Activated CD8-positive, alpha-beta memory T cell treated with anti-CD3 and anti-CD28 coated beads for 24 hours (primary cell): ENCODE results near the gene RAPGEF1.
"Not testable (repeated sequence)": the region's sequence is repeated elsewhere in the genome, so short reads cannot be mapped to it uniquely, and the experiment has no call there.

ENCODE experiments used
- DNase-seq: peaks from one replicate; pipeline ENCODE4 v3.0.0-alpha.2; 2020

Gene RAPGEF1

GRCh38 chr9:131668439-131669268 is 71.2 kb downstream of the RAPGEF1 start:
- peak; percentile 88 for DNase-seq

- DNase-seq = no peak
Measured at GRCh38 chr9:131668057-131668438, 71.8 kb downstream of the RAPGEF1 start.

DNA sequence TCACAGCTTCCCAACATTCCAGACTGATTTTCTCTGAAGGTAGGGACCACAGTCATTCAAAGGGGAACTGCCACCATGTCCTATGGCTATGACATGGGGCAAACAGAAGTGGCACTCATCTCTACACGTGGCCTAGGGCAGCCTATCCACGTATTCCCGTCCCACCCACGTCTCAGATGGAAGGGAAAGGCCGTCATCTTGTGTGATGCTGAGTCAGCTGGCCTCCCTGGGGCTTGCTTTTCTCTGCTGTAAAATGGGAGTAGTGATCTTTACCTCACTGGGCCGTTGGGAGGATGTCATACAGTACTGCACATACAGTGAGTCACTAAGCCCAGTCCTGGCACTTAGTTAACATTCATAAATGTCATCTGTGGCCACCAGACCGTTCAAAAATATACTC is 72.3 kb downstream of the RAPGEF1 start:
- DNase-seq = peak; percentile 74

- no peak for DNase-seq
Measured at GRCh38 chr9:131666774-131667173, 73.1 kb downstream of the RAPGEF1 start.

- no peak for DNase-seq
Measured at GRCh38 chr9:131666029-131666428, 73.8 kb downstream of the RAPGEF1 start.

DNA sequence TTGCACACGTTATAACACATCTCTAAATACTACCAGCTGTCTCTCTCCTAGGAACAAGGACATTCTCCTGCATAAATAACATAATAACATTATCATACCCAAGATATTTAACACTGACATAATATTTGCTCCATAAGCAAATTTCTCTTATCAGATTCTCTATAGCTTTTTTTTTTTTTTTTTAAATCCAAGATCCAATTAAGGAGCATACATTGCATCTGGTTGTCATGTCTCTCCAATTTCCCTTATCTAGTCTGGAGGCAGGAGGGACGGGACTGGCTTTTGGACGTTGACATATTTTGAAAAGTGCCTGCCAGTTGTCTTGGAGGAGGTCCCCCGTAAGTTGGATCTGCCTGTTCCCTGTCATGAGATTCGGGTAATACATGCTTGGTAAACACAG is 76.6 kb downstream of the RAPGEF1 start:
- no peak for DNase-seq

DNA sequence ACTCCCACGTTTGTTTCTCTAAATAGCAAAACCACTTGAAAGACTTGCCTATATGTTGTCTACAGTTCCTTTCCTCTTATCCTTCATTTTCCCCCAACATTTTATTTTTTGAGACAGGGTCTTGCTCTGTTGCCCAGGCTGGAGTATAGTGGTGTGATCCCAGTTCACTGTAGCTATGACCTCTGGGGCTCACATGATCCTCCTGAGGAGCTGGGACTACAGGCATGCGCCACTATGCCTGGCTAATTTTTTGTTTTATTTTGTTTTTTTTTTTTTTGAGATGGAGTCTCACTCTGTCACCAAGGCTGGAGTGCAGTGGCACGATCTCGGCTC is 77.6 kb downstream of the RAPGEF1 start:
- DNase-seq = not testable (repeated sequence)

DNA sequence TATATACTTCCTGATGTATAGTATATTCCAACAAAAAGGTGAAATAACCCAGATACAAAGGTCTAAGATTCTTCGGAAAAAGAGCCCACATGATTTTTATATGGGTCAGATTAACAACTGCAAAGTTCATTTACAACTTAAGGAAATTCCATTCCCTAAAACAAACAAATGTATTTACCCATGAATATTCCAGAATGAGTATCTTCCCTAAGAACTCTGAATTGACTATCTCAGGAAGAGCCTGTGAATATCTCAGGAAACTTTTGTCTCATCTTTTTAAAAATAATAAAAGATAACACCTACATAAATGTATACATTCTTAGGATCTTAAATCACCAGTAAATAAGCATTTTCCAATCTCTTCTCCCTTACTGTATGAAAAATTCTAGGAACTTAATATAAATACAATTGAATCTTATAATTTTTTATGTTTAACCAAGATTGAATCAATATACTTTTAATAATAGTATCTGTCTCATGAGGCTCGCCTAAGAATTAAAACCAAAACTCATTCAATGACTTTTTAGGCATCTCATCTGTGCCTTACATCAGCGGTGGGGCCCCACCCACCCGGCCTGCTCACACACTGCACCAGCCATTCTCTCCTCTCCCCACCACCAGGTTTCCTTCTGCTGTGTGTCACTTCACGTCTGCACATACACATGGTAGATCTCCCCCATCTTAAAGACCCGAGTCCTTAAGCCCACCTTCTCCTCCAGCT is 78.1 kb downstream of the RAPGEF1 start:
- peak; percentile 80 for DNase-seq

GRCh38 chr9:131660466-131661405 is 79.1 kb downstream of the RAPGEF1 start:
- DNase-seq = no peak

DNA sequence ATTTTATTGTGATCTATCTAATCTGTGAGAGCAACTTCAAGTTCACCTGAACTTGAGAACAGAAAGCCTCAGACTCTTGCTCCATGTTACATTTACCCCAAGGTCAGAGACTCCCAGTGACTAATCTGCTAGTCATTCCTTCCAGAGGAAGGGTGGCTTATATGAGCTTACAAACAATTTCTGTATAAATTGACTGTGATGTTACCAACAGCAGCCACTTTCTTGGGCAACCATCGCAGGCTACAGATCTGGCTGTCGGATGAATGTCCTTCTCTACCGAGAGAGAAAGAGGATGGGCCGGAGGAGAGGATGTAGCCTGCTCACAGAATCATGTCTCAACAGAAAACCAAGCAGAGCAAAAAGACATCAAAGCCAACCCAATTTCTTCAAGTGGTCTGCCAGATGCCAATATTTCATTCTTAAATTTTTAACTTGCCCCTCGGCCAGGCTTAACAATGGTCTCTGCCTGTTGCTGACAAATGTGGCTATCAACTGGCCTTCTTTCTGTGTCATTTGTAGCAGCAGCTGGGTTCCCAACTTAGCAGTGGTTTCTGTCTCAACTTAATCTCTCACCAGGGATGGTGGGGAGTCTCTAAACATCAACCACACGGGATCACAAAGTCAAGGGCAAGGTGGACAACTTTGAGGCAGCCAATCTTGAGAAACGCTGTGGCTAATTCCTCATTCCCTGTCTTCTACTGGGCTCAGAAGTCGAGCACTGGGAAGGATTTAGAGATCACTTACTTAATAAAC is 81.3 kb downstream of the RAPGEF1 start:
- DNase-seq = no peak

- DNase-seq = no peak
Measured at GRCh38 chr9:131657940-131658339, 81.9 kb downstream of the RAPGEF1 start.

GRCh38 chr9:131657456-131657855 is 82.4 kb downstream of the RAPGEF1 start:
- DNase-seq = no peak

DNA sequence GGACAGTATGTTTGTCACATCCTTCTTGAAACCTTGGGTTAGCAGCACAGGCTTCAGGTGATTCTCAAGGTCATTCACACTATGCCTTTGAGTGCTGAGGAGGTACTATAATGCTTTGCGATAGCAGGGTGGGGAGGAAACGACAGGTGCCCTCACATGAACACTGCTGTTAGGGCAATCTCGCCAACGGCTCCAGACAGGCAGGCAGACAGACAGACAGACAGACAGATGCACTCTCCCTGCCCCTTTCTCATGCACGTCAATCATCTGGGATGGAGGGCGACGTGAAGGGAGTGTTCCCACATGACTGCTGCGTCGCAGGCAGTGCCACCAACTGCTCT is 82.9 kb downstream of the RAPGEF1 start:
- DNase-seq = no peak

DNA sequence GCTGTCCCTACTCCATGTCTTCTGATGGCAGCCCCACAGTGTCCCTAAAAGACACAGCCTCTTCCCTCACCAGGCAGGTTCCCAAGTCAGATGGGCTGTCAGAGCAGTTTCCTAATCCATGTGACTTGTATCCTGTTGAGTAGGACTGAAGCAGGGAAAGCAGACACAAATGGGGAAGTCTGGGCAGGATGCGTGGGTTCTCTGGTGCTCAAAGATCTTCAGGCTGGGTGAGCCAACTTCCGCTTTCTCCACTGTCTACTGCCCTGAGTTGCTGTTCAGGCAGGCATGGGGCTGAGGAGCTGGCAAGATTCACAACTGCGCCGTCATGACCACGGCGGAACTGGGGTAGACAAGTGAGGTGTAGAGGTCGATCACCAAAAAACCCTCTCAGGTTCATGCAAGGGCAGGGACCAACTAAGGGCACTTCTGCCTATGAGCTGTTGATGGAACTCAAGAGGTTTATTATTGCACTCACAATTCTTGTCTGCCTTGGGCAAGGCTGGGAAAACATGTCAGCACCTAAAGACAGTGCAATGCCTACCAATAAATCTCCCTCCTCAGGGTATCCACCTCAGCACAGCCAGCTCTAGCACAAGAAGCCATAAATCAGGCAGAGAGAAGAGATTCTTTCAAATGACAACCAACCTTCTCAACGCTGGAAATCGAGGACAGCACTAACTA is 83.4 kb downstream of the RAPGEF1 start:
- DNase-seq = peak; percentile 81

DNA sequence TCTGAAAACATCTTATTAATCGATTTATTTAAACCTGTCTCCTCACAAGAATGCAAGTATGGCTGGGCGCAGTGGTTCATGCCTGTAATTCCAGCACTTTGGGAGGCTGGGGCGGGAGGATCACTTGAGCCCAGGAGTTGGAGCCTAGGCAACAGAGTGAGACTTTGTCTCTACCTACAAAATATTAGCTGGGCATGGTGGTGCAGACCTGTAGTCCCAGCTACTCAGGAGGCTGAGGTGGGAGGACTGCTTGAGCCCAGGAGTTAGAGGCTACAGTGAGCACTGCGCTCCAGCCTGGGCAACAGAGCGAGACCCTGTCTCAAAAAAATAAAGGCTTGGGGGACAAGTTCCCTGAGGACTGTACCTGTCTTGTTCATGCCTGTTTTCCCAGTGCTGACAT is 85.5 kb downstream of the RAPGEF1 start:
- not testable (repeated sequence) for DNase-seq

GRCh38 chr9:131651599-131651998 is 88.3 kb downstream of the RAPGEF1 start:
- DNase-seq = no peak

DNA sequence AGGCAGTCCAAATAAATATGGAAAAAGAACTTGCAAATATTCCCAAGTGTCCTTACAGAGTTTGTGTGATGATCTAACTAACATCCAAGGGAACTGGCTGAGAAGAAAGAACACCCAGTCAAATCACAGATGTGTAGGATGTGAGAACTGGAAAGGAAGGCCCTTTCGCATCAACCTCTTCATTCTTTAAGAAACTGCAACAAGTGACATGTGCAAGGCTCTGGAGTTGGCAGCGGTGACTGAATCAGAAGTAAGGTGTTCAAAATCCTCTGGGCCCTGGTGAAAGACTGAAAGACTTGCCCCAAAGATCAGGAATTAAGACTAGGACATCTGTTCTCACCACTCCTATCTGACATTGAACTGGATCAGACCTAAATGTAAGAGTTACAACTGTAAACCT is 88.7 kb downstream of the RAPGEF1 start:
- no peak for DNase-seq

DNA sequence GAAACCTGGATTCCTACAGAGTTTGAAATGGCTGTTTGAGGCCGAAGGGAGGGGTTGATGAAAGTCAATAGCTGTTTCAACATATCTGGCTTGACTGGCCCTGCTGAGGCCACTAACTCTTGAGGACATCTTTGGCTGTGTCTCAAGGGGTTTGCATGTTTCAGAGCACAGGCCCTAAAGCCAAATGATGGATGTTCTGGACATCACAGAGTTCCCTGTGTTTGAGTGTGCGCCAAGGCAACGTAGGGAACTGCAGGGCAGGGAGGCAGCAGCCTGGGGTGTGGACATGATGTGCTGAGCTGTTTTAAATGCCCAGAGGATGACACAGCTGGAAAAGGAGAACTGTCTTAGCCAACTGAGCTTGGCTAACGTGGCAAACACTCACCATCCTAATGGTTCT is 89.6 kb downstream of the RAPGEF1 start:
- DNase-seq = no peak

DNA sequence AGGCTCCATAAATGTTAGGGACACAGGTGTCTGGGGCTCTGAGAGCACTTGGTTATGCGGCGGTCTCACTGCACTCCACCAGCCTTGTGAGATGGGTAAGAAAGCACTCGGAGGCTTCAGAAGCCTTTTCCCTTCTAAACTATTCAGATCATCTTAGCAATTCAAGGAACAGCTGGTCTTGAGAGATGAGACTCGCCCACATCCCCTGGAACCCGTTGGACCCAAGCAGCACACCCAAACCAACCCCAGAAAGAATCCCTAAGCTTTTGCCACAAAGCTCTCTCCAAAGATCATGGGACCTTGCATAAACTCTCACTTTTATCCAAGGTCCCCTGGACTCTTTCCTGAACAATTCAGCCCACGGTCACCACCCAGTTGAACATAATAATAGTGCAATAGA is 90.2 kb downstream of the RAPGEF1 start:
- DNase-seq = no peak

GRCh38 chr9:131645078-131645776 is 94.6 kb downstream of the RAPGEF1 start:
- no peak for DNase-seq

DNA sequence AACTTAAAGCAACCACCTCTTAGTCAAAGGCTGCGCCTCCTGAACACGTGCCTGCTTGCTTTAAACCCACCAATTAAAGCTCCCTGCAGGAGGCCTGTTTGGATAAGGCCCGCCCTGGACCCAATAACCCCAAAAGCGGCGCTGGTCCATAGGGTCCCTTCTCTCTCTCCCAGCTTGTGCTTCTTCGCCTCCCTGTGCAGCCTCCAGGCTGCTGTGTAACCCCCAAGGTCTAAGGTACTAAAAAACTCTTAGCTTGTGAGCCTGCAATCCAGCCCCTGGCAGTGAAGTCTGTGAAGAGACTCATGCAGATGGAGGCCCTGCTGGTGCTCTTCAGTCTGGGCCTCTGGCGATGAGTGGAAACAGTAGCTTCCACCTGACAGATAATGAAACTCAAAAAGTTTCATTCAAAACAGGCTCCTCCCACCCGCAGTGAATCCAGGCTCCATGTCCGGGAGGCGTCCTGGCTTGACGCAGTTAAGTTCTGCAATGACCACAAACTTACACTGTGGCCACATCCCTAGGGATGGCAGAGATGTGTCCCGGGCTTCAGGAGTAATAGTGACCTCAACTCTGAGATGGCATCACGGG is 97.3 kb downstream of the RAPGEF1 start:
- DNase-seq = peak; percentile 70
